Mesothelial cell of epicardium (in vitro differentiated cells): ENCODE results near the gene NTRK3. TPM values are rescaled to one million over a fixed set of nuclear protein-coding genes. Genes with fewer than 3 reads are reported as not detected.

Source experiments
- DNase-seq, 2 experiments: peaks; one replicate each; pipeline ENCODE4 v3.0.0; 2021; ENCODE audit warnings: low spot score in 2 of 2; ENCODE audit not compliant: unreplicated experiment in 2 of 2
- H3K27ac Mint-ChIP-seq: 2 replicates; pipeline ENCODE4 v1.8.0; 2021; ENCODE audit warnings: mixed read lengths
- H3K27me3 Mint-ChIP-seq: 2 replicates; pipeline ENCODE4 v1.8.0; 2021; ENCODE audit warnings: low read depth, mixed read lengths
- H3K36me3 Mint-ChIP-seq: 2 replicates; pipeline ENCODE4 v1.8.0; 2021; ENCODE audit warnings: mixed read lengths
- H3K4me1 Mint-ChIP-seq: 2 replicates; pipeline ENCODE4 v1.8.0; 2021; ENCODE audit warnings: mixed read lengths
- H3K4me3 Mint-ChIP-seq: 2 replicates; pipeline ENCODE4 v1.8.0; 2021; ENCODE audit warnings: mild to moderate bottlenecking, moderate library complexity, mixed read lengths
- H3K9me3 Mint-ChIP-seq: 2 replicates; pipeline ENCODE4 v1.8.0; 2021; ENCODE audit warnings: mixed read lengths
- CTCF ChIP-seq: fragments of 200-600 bp; sonication (generic); IDR thresholded peaks from one replicate; pipeline ENCODE4 v1.5.0; 2021; ENCODE audit warnings: antibody characterized with exemption; ENCODE audit not compliant: unreplicated experiment
- total RNA-seq: library from RNA; stranded (reverse); gene quantifications from 3 replicates; pipeline ENCODE4 v1.2.1, GENCODE V29; 2021

The NTRK3 gene
- total RNA-seq, 1 donor from 2014 or later: 2.1 TPM

DNA sequence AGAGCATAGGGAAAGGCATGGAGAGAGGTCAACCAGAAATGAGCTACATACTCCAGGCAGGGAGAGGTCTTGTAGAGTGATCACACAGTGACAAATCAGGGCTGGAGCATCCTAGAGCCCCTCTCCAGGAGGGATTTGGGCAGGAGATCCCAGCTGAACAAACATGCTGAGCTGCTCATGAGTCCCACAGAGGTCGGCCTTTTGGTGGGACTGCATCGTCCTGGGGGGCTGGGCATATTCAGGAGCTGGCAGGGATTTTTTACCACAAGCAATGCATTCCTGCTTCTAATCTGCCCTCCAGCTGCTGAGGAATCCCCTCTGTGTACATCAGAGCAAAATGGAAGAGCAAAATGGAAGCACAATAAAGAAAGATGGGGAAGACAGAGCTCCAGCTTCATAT, 94.9 kb downstream of the NTRK3 start:
- Mint-ChIP-seq H3K9me3 (no peaks in the 10 kb centered on the region), H3K27me3 (peaks cover 29% of the 10 kb centered on the region), H3K36me3 (no peaks in the 10 kb centered on the region), H3K27ac (no peak overlapping the region), H3K4me3 (no peak overlapping the region), H3K4me1 (no peaks in the 10 kb centered on the region)
- TF ChIP-seq CTCF: no peak
- no peak for DNase-seq

- Mint-ChIP-seq H3K27ac (no peak overlapping the region), H3K4me1 (no peaks in the 10 kb centered on the region), H3K4me3 (no peak overlapping the region), H3K36me3 (no peaks in the 10 kb centered on the region), H3K9me3 (no peaks in the 10 kb centered on the region), H3K27me3 (peaks cover 36% of the 10 kb centered on the region)
- no peak for TF ChIP-seq CTCF
- DNase-seq: no peak
These were observed 101.2 kb downstream of the NTRK3 start for GRCh38 chr15:88155310-88155709.

- no peak overlapping the region for H3K27ac Mint-ChIP-seq
- H3K36me3 Mint-ChIP-seq: no peaks in the 10 kb centered on the region
- H3K27me3 Mint-ChIP-seq: peaks cover 50% of the 10 kb centered on the region
- no peak for TF ChIP-seq CTCF
- DNase-seq: no peak
- no peaks in the 10 kb centered on the region for H3K9me3 Mint-ChIP-seq
- no peak overlapping the region for H3K4me3 Mint-ChIP-seq
- H3K4me1 Mint-ChIP-seq: no peaks in the 10 kb centered on the region
These were observed 103.9 kb downstream of the NTRK3 start for GRCh38 chr15:88152672-88153071.

DNA sequence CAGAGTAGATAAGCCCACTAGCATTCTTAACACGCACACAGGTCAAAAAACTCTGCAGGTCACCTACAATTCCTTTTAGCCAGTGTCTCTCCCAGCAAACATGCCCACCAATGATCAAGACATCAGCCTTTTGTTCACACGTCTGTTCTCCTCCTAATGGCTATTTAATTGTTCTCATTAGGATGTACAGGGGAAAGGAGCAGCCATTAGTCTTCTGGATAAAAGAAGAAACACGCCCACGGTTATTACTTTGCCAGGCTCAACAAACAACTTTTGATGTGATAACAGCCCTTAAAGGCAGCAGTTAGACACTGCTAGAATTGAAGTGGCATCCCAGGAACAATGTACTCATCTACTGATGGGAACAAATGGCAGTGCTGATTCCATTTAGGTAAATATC, 108.8 kb downstream of the NTRK3 start:
- TF ChIP-seq CTCF: no peak
- Mint-ChIP-seq H3K4me3 (no peak overlapping the region), H3K36me3 (no peaks in the 10 kb centered on the region), H3K27ac (no peak overlapping the region), H3K4me1 (no peaks in the 10 kb centered on the region), H3K9me3 (no peaks in the 10 kb centered on the region), H3K27me3 (peaks cover 38% of the 10 kb centered on the region)
- DNase-seq: no peak

DNA sequence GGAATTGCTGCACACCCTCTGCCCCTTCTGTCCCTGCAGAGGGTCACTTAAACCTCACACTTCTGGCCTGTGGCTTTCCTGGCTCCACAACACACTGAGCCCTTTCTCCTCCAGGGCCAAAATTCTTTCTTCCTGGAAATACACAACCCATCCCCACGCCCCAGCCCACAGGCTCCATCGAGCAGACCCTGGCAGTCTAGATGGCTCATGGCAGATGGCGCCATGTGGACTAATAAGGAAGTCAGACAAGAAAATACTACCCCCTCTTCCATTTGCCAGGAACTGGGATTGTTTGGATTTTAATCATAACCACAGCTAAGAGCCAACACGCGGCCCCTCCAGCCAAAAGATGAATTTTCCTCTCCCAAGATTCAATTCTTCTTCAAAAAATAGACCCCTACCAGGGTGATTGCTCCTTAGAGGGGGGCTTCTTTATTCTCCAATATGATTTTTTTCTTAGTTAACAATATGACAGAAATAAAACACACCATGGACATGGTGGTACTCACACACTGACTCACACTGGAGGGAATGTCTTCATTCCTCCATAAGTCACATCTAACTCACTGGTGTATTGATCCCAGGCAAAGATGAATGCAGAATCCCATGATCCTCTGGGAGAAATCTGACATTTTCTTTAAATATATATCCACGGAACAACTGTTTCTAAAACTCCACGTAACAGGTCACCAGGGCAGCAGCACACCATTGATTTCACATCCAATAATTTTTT, 111.5 kb downstream of the NTRK3 start:
- Mint-ChIP-seq H3K36me3 (no peaks in the 10 kb centered on the region), H3K4me3 (no peak overlapping the region), H3K4me1 (no peaks in the 10 kb centered on the region), H3K27me3 (peaks cover 34% of the 10 kb centered on the region), H3K27ac (no peak overlapping the region), H3K9me3 (no peaks in the 10 kb centered on the region)
- DNase-seq: no peak
- TF ChIP-seq CTCF: no peak

- H3K4me3 Mint-ChIP-seq: no peak overlapping the region
- peaks cover 3% of the 10 kb centered on the region for H3K9me3 Mint-ChIP-seq
- no peak for TF ChIP-seq CTCF
- DNase-seq: no peak
- peaks cover 25% of the 10 kb centered on the region for H3K27me3 Mint-ChIP-seq
- H3K36me3 Mint-ChIP-seq: no peaks in the 10 kb centered on the region
- H3K27ac Mint-ChIP-seq: no peak overlapping the region
- H3K4me1 Mint-ChIP-seq: no peaks in the 10 kb centered on the region
These were observed 114.4 kb downstream of the NTRK3 start for GRCh38 chr15:88142121-88142520.
